ENCODE data around the gene TMEM240.

Gene TMEM240

DNA sequence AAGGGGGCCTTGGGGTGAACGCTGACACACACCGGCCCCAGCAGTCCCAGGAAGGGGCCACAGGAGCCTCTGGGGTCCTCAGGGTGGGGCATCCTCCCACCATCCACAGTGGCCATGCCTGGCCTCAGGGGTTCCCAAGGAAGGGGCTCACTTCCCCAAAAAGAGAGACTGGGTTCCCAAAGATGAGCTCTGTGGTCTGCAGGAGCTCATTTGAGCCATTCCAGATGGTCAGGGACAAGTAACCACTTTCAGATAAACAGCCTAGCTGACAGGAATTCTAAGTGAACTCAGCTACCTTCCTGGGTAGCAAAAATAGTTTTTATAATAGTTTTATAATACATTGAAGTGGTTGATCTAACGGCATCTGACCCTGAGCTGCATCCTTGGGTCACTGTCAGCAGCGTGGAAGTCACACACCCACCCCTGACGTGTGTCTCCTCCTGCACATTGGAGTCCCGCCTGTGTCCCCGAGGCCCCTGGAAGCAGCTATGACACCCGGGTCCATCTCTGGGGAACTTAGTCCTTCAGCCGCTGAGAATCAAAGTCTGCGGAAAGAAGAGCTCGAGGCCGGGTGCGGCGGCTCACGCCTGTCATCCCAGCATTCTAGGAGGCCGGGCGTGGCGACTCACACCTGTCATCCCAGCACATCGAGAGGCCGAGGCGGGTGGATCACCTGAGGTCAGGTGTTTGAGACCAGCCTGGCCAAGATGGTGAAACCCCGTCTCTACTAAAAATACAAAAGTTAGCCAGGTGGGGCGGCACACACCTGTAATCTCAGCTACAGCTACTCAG is 5.7 kb upstream of the TMEM240 start:
- Histone ChIP-seq H3K27ac (ENCODE audit: low read depth, low read length) (no peak overlapping the region), H3K4me3 (ENCODE audit: low read depth in 1 of 2, low read length in 2 of 2) (no peak overlapping the region)

DNA sequence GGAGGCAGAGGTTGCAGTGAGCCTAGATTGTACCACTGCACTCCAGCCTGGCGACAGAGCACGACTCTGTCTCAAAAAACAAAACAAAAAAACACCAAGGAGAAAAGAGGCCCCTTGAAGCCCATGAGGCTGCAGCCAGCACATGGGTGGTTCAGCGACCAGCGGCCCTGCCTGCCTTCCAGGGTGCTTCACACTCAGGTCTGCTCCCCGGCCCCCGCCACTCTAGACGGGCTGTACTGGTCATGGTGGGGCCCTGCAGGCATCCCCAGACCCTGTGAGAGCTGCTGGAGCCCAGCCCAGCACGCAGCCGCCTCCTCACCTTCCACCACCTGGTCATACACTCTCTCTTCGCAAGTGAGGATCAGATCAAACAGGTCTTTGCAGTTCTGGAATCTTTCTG is 4.1 kb upstream of the TMEM240 start:
- Histone ChIP-seq H3K4me1 (ENCODE audit: insufficient read depth, low read length) (no peaks in the 10 kb centered on the region), H3K27ac (ENCODE audit: low read depth, low read length) (no peak overlapping the region), H3K9ac (ENCODE audit: low read length) (no peak overlapping the region)

More for the DNA sequence above, 5.7 kb upstream of the TMEM240 start:
- Histone ChIP-seq H3K27me3 (ENCODE audit: control insufficient read depth in 1 of 2, insufficient read depth in 2 of 2, low read length in 2 of 2) (no peaks in the 10 kb centered on the region), H3K36me3 (ENCODE audit: insufficient read depth, low read length) (no peaks in the 10 kb centered on the region), H3K9me3 (ENCODE audit: low read length) (no peaks in the 10 kb centered on the region), H3K9ac (ENCODE audit: low read length) (no peak overlapping the region), H3K4me1 (ENCODE audit: insufficient read depth, low read length) (no peaks in the 10 kb centered on the region)

DNA sequence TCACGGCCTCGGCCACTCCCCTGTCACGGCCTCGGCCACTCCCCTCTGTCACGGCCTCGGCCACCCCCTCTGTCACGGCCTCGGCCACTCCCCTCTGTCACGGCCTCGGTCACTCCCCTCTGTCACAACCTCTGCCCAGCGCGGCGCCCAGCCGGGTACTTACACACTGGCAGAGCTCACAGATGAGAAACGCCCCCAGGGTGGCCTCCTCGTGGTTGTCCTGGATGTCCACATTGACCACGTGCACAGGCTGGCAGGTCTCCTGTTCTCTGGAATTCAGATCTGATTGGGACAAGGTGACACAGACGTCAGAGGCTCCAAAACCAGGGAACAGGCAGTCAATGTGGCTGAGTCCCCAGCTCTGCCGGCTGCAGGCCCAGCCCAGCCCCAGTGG is 3.3 kb upstream of the TMEM240 start:
- no peaks in the 10 kb centered on the region for H3K36me3 ChIP-seq (ENCODE audit: insufficient read depth, low read length)
- H3K9ac ChIP-seq (ENCODE audit: low read length) = no peak overlapping the region
- no peaks in the 10 kb centered on the region for H3K9me3 ChIP-seq (ENCODE audit: low read length)
- H3K4me1 ChIP-seq (ENCODE audit: insufficient read depth, low read length) = peaks cover 6% of the 10 kb centered on the region
- no peak overlapping the region for H3K27ac ChIP-seq (ENCODE audit: low read depth, low read length)
- no peaks in the 10 kb centered on the region for H3K27me3 ChIP-seq (ENCODE audit: control insufficient read depth in 1 of 2, insufficient read depth in 2 of 2, low read length in 2 of 2)
- H3K4me3 ChIP-seq (ENCODE audit: low read depth in 1 of 2, low read length in 2 of 2) = no peak overlapping the region

More for the DNA sequence above, 4.1 kb upstream of the TMEM240 start:
- Histone ChIP-seq H3K36me3 (ENCODE audit: insufficient read depth, low read length) (no peaks in the 10 kb centered on the region), H3K4me3 (ENCODE audit: low read depth in 1 of 2, low read length in 2 of 2) (no peak overlapping the region), H3K9me3 (ENCODE audit: low read length) (no peaks in the 10 kb centered on the region), H3K27me3 (ENCODE audit: control insufficient read depth in 1 of 2, insufficient read depth in 2 of 2, low read length in 2 of 2) (no peaks in the 10 kb centered on the region)

DNA sequence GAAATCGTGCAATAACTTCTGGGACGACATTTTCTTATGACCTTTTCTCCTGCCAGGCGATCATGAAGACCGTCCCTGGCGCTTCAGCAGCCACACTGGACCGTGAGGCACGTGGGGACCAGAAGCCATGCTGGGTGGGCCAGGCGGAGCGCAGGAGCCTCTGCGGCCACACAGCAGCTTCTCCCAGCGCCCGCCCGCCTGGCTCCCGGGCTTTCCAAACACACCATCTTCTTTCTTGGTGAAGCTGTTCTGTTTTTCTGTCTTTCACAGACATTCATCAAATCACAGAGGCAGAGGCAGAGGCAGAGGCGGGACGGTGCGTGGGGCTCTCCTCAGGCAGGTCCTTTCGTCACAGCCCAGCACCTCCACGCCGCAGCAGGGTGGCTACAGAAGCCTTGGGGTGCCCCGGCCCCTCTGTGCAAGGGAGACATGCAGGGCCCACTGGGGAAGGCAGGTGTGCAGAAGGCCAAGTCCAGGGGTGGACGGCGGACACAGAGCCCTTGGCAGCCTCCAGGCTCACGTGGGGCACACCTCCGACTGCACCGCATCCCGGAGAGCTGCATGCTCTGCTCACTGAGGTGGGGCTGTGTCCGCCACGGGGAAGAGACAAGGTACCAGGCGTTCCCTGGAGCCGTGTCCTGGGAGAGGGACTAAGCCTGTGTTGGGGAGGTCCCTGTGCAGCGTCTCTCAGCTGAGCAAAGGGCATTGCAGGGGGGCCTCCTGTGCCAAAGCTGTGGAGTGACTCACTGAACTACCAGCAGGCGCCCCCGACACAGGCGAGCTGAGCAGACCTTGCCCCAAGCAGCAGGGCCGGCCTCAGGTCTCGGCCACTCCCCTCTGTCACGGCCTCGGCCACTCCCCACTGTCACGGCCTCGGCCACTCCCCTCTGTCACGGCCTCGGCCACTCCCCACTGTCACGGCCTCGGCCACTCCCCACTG is 2.6 kb upstream of the TMEM240 start:
- peaks cover 11% of the 10 kb centered on the region for H3K4me1 ChIP-seq (ENCODE audit: insufficient read depth, low read length)
- no peak overlapping the region for H3K27ac ChIP-seq (ENCODE audit: low read depth, low read length)
- H3K9ac ChIP-seq (ENCODE audit: low read length) = no peak overlapping the region
- H3K36me3 ChIP-seq (ENCODE audit: insufficient read depth, low read length) = no peaks in the 10 kb centered on the region
- H3K4me3 ChIP-seq (ENCODE audit: low read depth in 1 of 2, low read length in 2 of 2) = no peak overlapping the region
- H3K27me3 ChIP-seq (ENCODE audit: control insufficient read depth in 1 of 2, insufficient read depth in 2 of 2, low read length in 2 of 2) = no peaks in the 10 kb centered on the region
- no peaks in the 10 kb centered on the region for H3K9me3 ChIP-seq (ENCODE audit: low read length)

DNA sequence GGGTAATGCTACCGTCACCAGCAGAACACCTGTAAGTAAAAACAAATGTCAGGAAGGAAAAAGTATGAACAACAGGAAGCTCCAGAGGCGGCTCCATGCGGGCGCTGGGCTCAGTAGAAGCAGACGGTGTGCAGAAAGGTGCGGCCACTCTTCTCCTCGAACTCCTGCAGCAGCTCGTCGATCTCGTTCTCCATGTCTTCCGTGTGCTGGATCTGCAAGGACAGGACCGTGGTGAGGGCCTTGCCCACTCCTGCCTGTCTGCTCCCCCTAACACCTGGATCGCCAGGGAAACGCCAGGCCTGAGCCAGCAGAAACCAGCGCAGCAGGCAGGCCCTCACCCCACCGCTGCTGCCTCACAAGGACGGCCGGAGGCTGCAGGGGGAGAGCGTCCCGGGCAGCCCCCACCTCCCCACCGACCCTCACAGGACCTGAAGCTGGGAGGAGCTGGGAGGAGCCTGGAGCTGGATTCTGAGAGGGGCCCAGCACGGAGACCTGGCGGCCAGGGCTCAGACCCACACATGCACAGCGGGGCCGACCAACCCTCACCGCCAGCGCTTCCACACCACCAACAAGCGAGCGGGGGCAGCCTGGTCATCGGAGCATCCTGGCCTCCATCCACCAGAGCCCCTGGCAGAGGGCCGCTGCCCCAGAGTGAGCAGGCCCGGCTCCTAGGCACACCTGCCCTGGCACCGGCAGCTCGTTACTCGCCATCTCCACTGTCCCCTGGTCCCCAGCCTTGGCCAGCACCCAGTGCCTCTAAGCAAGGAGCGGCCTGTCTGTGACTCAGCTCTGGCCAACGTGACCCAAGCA is 1.7 kb upstream of the TMEM240 start:
- Histone ChIP-seq H3K4me1 (ENCODE audit: insufficient read depth, low read length) (peaks cover 11% of the 10 kb centered on the region), H3K36me3 (ENCODE audit: insufficient read depth, low read length) (no peaks in the 10 kb centered on the region), H3K9me3 (ENCODE audit: low read length) (no peaks in the 10 kb centered on the region), H3K9ac (ENCODE audit: low read length) (no peak overlapping the region), H3K4me3 (ENCODE audit: low read depth in 1 of 2, low read length in 2 of 2) (no peak overlapping the region), H3K27me3 (ENCODE audit: control insufficient read depth in 1 of 2, insufficient read depth in 2 of 2, low read length in 2 of 2) (no peaks in the 10 kb centered on the region), H3K27ac (ENCODE audit: low read depth, low read length) (no peak overlapping the region)

DNA sequence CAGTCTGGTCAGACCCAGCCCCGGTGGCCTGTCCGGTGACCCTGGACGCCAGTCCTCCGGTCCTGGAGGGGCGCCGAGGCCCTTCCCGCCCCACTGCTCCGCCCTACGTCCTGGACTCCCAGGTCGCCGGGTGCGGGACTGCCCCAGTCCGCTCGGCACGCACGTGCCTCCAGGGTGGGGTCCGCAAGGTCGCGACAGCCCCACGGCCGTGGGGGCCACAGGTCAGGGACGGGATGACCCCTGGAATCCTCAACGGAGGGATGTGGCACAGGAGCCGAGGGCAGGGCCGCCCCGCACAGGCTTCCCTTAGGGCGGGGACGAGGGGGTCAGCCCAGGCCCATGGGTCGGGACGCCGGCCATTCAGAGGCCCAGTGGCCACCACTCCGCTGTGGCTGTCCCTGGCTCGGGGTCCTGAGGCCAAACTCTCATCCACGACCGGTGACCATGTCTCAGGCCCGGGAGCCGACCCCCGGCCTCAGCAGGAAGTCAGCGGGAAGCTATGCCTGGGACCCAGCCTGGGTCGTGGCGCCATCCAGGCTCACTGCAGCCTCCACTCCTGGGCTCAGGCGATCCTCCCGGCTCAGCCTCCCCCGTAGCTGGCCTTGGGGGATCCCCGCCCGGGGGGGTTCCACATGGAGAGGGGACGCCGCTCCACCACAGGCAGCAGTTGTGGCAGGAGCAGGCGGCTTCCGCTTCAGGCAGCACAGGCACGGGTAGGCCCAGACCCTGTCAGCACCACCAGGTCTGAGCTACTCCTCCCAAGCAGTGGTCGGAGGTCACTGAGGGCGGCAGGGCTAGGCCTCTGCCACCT is 599 bp upstream of the TMEM240 start:
- Histone ChIP-seq H3K9ac (ENCODE audit: low read length) (no peak overlapping the region), H3K27ac (ENCODE audit: low read depth, low read length) (peak overlapping the region; percentile 63), H3K4me1 (ENCODE audit: insufficient read depth, low read length) (peaks cover 11% of the 10 kb centered on the region), H3K36me3 (ENCODE audit: insufficient read depth, low read length) (no peaks in the 10 kb centered on the region), H3K4me3 (ENCODE audit: low read depth in 1 of 2, low read length in 2 of 2) (peak overlapping the region; percentile 49 to 80), H3K9me3 (ENCODE audit: low read length) (no peaks in the 10 kb centered on the region), H3K27me3 (ENCODE audit: control insufficient read depth in 1 of 2, insufficient read depth in 2 of 2, low read length in 2 of 2) (no peaks in the 10 kb centered on the region)

DNA sequence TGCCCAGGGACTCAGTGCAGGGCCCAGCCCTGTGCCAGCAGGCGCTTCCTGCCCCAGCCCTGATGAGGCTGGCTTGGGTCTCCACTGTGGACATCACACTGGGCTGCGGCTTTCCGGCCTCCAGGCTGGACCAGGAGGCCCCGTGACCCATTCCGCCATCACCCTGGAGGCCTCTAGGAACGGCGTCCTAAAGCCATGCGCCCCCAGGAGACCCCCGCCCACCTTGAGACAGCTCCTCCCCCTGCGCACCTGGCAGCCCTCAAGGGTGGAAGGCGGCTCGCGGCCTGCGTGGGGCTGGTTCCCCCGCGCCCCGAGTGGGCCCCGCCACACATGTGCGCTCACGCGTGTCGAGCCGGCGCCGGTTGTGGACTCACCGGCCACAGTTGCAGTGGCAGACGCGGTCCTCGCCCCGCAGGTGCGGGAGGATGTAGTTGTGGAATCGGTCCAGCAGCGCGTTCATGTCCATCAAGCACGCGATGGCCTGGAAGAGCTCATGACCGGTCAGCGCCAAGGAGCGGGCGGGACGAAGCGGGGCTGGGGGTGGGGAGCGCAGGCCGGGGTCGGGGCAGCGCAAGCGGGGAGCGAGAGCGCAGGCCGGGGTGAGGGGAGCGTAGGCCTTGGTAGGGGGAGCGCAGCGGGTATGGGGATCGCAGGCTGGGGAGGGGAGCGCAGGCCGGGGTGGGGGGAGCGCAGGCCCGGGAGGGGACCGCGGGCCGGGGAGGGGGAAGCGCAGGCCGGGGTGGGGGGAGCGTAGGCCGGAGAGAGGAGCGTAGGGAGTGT is 924 bp downstream of the TMEM240 start:
- peaks cover 11% of the 10 kb centered on the region for H3K4me1 ChIP-seq (ENCODE audit: insufficient read depth, low read length)
- peak overlapping the region; percentile 41 for H3K27ac ChIP-seq (ENCODE audit: low read depth, low read length)

DNA sequence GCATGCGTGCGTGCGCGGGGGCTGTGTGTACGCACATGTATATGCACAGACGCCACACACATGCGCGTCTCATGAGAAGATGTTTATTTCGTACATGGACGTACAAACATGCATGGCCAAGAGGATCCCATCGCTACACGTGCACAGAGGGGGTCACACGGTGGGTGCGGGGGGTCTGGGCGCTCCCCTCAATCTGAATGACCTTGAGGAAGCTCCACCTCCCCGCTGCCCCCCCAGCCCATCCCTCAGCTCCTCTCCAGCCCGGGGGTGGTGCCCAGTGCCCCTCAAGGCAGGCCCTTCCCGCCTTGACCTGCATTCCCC is 1.5 kb downstream of the TMEM240 start:
- H3K27me3 ChIP-seq (ENCODE audit: control insufficient read depth in 1 of 2, insufficient read depth in 2 of 2, low read length in 2 of 2) = no peaks in the 10 kb centered on the region
- H3K4me3 ChIP-seq (ENCODE audit: low read depth in 1 of 2, low read length in 2 of 2) = peak overlapping the region in 1 of 2 donors; percentile 55
- H3K27ac ChIP-seq (ENCODE audit: low read depth, low read length) = peak overlapping the region; percentile 44
- no peaks in the 10 kb centered on the region for H3K9me3 ChIP-seq (ENCODE audit: low read length)
- H3K4me1 ChIP-seq (ENCODE audit: insufficient read depth, low read length) = peaks cover 11% of the 10 kb centered on the region
- no peaks in the 10 kb centered on the region for H3K36me3 ChIP-seq (ENCODE audit: insufficient read depth, low read length)
- H3K9ac ChIP-seq (ENCODE audit: low read length) = no peak overlapping the region

More for the DNA sequence above, 924 bp downstream of the TMEM240 start:
- H3K9me3 ChIP-seq (ENCODE audit: low read length) = no peaks in the 10 kb centered on the region
- H3K9ac ChIP-seq (ENCODE audit: low read length) = no peak overlapping the region
- no peaks in the 10 kb centered on the region for H3K27me3 ChIP-seq (ENCODE audit: control insufficient read depth in 1 of 2, insufficient read depth in 2 of 2, low read length in 2 of 2)
- H3K4me3 ChIP-seq (ENCODE audit: low read depth in 1 of 2, low read length in 2 of 2) = peak overlapping the region; percentile 55 to 67
- H3K36me3 ChIP-seq (ENCODE audit: insufficient read depth, low read length) = no peaks in the 10 kb centered on the region

DNA sequence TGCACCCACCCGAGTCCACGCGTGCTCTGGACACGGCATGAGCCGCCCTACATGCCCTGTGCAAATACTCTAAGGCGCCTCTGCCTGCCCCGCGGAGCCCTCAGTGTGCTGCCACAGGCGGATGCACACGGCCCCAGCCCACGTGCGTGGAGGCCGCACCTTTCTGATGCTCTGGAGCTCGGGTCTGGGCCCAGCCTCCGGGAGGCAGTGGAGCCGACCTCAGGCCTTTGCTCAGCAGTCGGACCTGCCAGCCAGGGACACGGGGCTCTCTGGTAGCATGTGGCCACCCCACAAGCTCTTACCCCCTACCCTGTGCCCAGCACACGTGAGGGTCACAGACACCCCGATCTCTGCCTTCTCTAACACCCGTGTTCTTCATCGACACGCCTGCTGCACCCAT is 2.1 kb downstream of the TMEM240 start:
- no peak overlapping the region for H3K4me3 ChIP-seq (ENCODE audit: low read depth in 1 of 2, low read length in 2 of 2)
- no peak overlapping the region for H3K9ac ChIP-seq (ENCODE audit: low read length)

DNA sequence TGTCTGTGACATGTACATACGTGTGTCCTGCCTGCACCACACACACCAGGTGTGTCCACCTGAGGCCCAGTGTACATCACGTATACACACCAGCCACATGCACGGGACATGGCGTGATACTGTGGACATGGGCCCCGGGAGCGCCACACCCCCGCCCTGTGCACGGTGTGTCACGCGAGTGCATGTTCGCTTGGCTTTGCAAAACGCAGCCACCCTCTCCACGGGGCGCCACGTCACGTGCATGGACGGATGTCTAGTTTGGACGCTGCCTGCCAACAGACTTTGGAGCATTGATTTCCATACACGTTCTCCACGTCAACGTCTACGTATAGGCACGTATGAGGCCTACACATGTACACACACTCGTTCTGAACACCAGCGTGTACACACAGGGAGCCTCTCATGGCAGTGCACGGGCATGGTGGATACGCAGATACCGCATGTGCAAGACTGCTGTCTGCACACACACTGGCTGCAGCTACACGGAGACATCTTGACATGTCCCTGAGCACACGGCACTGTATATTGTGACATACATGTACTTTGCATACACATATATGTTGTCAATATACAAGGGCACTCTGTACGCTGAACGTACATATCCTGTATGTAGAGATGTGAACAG is 2.7 kb downstream of the TMEM240 start:
- Histone ChIP-seq H3K27ac (ENCODE audit: low read depth, low read length) (no peak overlapping the region), H3K27me3 (ENCODE audit: control insufficient read depth in 1 of 2, insufficient read depth in 2 of 2, low read length in 2 of 2) (no peaks in the 10 kb centered on the region), H3K36me3 (ENCODE audit: insufficient read depth, low read length) (no peaks in the 10 kb centered on the region), H3K9ac (ENCODE audit: low read length) (no peak overlapping the region), H3K9me3 (ENCODE audit: low read length) (no peaks in the 10 kb centered on the region), H3K4me1 (ENCODE audit: insufficient read depth, low read length) (peaks cover 11% of the 10 kb centered on the region), H3K4me3 (ENCODE audit: low read depth in 1 of 2, low read length in 2 of 2) (no peak overlapping the region)

More for the DNA sequence above, 2.1 kb downstream of the TMEM240 start:
- Histone ChIP-seq H3K36me3 (ENCODE audit: insufficient read depth, low read length) (no peaks in the 10 kb centered on the region), H3K27ac (ENCODE audit: low read depth, low read length) (peak overlapping the region; percentile 44), H3K27me3 (ENCODE audit: control insufficient read depth in 1 of 2, insufficient read depth in 2 of 2, low read length in 2 of 2) (no peaks in the 10 kb centered on the region), H3K9me3 (ENCODE audit: low read length) (no peaks in the 10 kb centered on the region), H3K4me1 (ENCODE audit: insufficient read depth, low read length) (peaks cover 11% of the 10 kb centered on the region)
